COLO668 (cell line): Measurements from ENCODE around the gene RNF10.
"Not testable (repeated sequence)": the region's sequence is repeated elsewhere in the genome, so short reads cannot be mapped to it uniquely, and the experiment has no call there.

Experiments used
- DNase-seq: peaks from one replicate; lab custom pipeline; 2025; ENCODE audit not compliant: unreplicated experiment; lab: John Stamatoyannopoulos, UW

The RNF10 gene

GRCh38 chr12:120579179-120579578, 45.0 kb downstream of the RNF10 start:
- DNase-seq, result no peak

GRCh38 chr12:120580787-120581723, 46.9 kb downstream of the RNF10 start, which contains the start of gene POP5:
Gene POP5, minus strand, starts transcription at chr12:120581402. Its CDS starts 40 bp downstream, at chr12:120581362.
- peak; percentile 98 for DNase-seq

GRCh38 chr12:120581998-120582397, 47.8 kb downstream of the RNF10 start:
- DNase-seq, result no peak

GRCh38 chr12:120583478-120584030, 49.4 kb downstream of the RNF10 start:
- peak; percentile 72 for DNase-seq

- peak; percentile 68 for DNase-seq
Measured at GRCh38 chr12:120584343-120585149, 50.4 kb downstream of the RNF10 start.

GRCh38 chr12:120586206-120586605, 52.0 kb downstream of the RNF10 start:
- DNase-seq, result no peak

GRCh38 chr12:120586860-120587259, 52.7 kb downstream of the RNF10 start:
- DNase-seq, result no peak

- DNase-seq, result no peak
Measured at GRCh38 chr12:120588371-120588770, 54.2 kb downstream of the RNF10 start.

GRCh38 chr12:120588948-120589930, 55.1 kb downstream of the RNF10 start:
- DNase-seq, result no peak

- no peak for DNase-seq
Measured at GRCh38 chr12:120590741-120591407, 56.7 kb downstream of the RNF10 start.

- no peak for DNase-seq
Measured at GRCh38 chr12:120592121-120593049, 58.2 kb downstream of the RNF10 start.

GRCh38 chr12:120596901-120597300, 62.7 kb downstream of the RNF10 start:
- no peak for DNase-seq

- DNase-seq, result no peak
Measured at GRCh38 chr12:120597861-120598260, 63.7 kb downstream of the RNF10 start.

- DNase-seq, result no peak
Measured at GRCh38 chr12:120598674-120599463, 64.7 kb downstream of the RNF10 start.

- DNase-seq, result peak; percentile 14
Measured at GRCh38 chr12:120599672-120600552, 65.8 kb downstream of the RNF10 start.

- DNase-seq, result not testable (repeated sequence)
Measured at GRCh38 chr12:120602416-120602815, 68.3 kb downstream of the RNF10 start.

- DNase-seq, result no peak
Measured at GRCh38 chr12:120610560-120610959, 76.4 kb downstream of the RNF10 start.
